NT2/D1 (cell line): ENCODE measurements around the gene NKPD1.

Source experiments
- SUZ12 ChIP-seq: IDR thresholded peaks from 2 replicates; pipeline ENCODE4 v1.6.1; 2011; ENCODE audit not compliant: insufficient read length, insufficient read depth; ENCODE audit errors: extremely low read depth
- YY1 ChIP-seq: IDR thresholded peaks from 2 replicates; pipeline ENCODE4 v1.6.1; 2011; ENCODE audit not compliant: insufficient read length, insufficient read depth

DNA sequence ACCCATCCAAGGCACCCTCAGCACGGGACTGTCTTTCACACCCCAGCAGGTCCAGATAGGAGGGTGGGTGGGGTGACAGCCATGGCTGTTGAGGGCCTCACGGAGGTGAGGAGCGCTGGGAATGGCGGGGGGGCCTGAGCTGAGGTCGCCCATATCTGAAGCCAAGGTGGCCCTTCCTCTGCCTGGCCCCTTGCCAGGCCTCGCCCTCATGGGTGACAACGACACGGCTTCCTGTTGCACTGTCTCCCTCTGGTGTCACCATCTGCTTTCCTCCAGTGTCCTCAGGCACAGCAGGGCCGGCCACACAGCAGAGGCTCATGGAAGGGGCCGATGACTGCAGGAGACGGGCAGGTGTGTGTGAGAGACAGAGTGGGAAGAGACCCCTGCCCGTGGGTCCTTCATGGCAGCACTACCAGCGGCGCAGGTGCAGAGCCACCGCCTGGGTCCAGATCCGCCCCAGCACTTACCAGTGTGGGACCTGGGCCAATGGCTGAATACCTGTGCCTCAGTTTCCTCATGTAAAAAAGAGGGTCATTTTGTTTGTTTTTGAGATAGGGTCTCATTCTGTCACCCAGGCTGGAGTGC lies 8.1 kb upstream of the NKPD1 start:
- TF ChIP-seq SUZ12 (no peak), YY1 (no peak)
